Endothelial cell of umbilical vein (primary cell): ENCODE results near the gene INHBB. TPM values are rescaled to one million over a fixed set of nuclear protein-coding genes. Genes with fewer than 3 reads are reported as not detected.

Experiments used
- BruUV-seq: library from RNA; stranded (reverse); fragments of 400-500 nt; replicated peaks from 2 replicates; lab custom pipeline; 2021; lab: Mats Ljungman, UMichigan
- CTCF ChIA-PET: fragments of 300-600, 350-600 bp; sonication (Branson Sonifier 250); formaldehyde crosslinking; loops from one replicate; lab custom pipeline; 2021; ENCODE audit warnings: antibody characterized with exemption, inconsistent platforms; lab: Charles Lee
- POLR2A ChIA-PET: fragments of 300-600, 350-600 bp; sonication (Branson Sonifier 250); formaldehyde crosslinking; loops from one replicate; lab custom pipeline; 2021; ENCODE audit warnings: antibody characterized with exemption, inconsistent platforms; lab: Charles Lee
- DNase-seq: peaks from one replicate; pipeline ENCODE4 v3.0.0-alpha.2; 2011; ENCODE audit warnings: low read depth, low spot score
- FAIRE-seq: peaks from 2 replicates; lab custom pipeline; 2011; peaks lifted over from hg19 to GRCh38; lab: Jason Lieb, UNC
- H2AFZ ChIP-seq: 2 replicates; pipeline ENCODE4 v1.6.0; 2012; ENCODE audit warnings: low read depth, low read length, control low read depth, inconsistent platforms
- H3K27ac ChIP-seq: 2 replicates; pipeline ENCODE4 v1.5.1; 2011; ENCODE audit warnings: low read depth, mild to moderate bottlenecking, control low read depth, low read length, moderate library complexity; ENCODE audit not compliant: insufficient read depth
- H3K27me3 ChIP-seq, 2 experiments: 2 replicates each; pipeline versions ENCODE4 v1.6.0 to v1.6.1; 2011; ENCODE audit warnings: low read length in 2 of 2, mixed read lengths in 1 of 2; ENCODE audit not compliant: control insufficient read depth in 2 of 2, insufficient read depth in 2 of 2
- H3K36me3 ChIP-seq, 2 experiments: 2 replicates in 1 of 2; 3 replicates in 1 of 2; pipeline ENCODE4 v1.5.1; 2011; ENCODE audit warnings: low read length in 2 of 2, mild to moderate bottlenecking in 1 of 2, moderate library complexity in 1 of 2; ENCODE audit not compliant: control insufficient read depth in 2 of 2, insufficient read depth in 2 of 2; ENCODE audit errors: extremely low read depth in 1 of 2
- H3K4me1 ChIP-seq: 3 replicates; pipeline ENCODE4 v1.5.1; 2011; ENCODE audit warnings: mild to moderate bottlenecking, low read length; ENCODE audit not compliant: control insufficient read depth, insufficient read depth; ENCODE audit errors: extremely low read depth
- H3K4me2 ChIP-seq: 2 replicates; pipeline ENCODE4 v1.6.1; 2011; ENCODE audit warnings: low read length, control low read depth, mixed read lengths; ENCODE audit not compliant: insufficient read depth
- H3K4me3 ChIP-seq, 3 experiments: fragments of 200-600 bp in 1 of 3; sonication (generic), shearing (Covaris generic) in 1 of 3; replicated peaks in 1 of 3; 2 replicates each; pipeline ENCODE4 v1.5.1; 2011 to 2016; ENCODE audit warnings: control low read depth in 3 of 3, low read length in 3 of 3, mild to moderate bottlenecking in 2 of 3, inconsistent platforms in 1 of 3, low read depth in 1 of 3, moderate library complexity in 1 of 3; ENCODE audit not compliant: insufficient read depth in 1 of 3
- H3K79me2 ChIP-seq: 2 replicates; pipeline ENCODE4 v1.6.0; 2012; ENCODE audit warnings: low read length, inconsistent platforms; ENCODE audit not compliant: control insufficient read depth, insufficient read depth
- H3K9ac ChIP-seq: replicated peaks from 2 replicates; pipeline ENCODE3; 2011; ENCODE audit warnings: low read length, control low read depth; ENCODE audit not compliant: insufficient read depth; ENCODE audit errors: extremely low read depth
- H3K9me1 ChIP-seq: replicated peaks from 3 replicates; pipeline ENCODE4 v1.6.0; 2011; ENCODE audit warnings: mild to moderate bottlenecking, low read length; ENCODE audit not compliant: control insufficient read depth, insufficient read depth; ENCODE audit errors: extremely low read depth
- H3K9me3 ChIP-seq: replicated peaks from 2 replicates; pipeline ENCODE4 v1.5.1; 2012; ENCODE audit warnings: low read length, inconsistent platforms; ENCODE audit not compliant: control insufficient read depth, insufficient read depth
- H4K20me1 ChIP-seq: replicated peaks from 2 replicates; pipeline ENCODE3; 2011; ENCODE audit warnings: mild to moderate bottlenecking, low read length; ENCODE audit not compliant: control insufficient read depth, insufficient read depth; ENCODE audit errors: extremely low read depth
- GATA2 ChIP-seq: IDR thresholded peaks from 2 replicates; pipeline ENCODE4 v1.7.0; 2011; ENCODE audit warnings: low read depth, mild to moderate bottlenecking, moderate library complexity, mixed read lengths, low read length; ENCODE audit not compliant: insufficient read length, insufficient read depth
- JUN ChIP-seq: IDR thresholded peaks from 2 replicates; pipeline ENCODE4 v1.6.1; 2011; ENCODE audit warnings: borderline replicate concordance, low read depth; ENCODE audit not compliant: insufficient read length, insufficient read depth
- POLR2A ChIP-seq: IDR thresholded peaks from 2 replicates; pipeline ENCODE4 v1.6.1; 2012; ENCODE audit warnings: low read depth, mild to moderate bottlenecking, control low read depth, low read length
- POLR2AphosphoS5 ChIP-seq: IDR thresholded peaks from 2 replicates; pipeline ENCODE4 v1.6.1; 2012; ENCODE audit warnings: low read depth, mild to moderate bottlenecking, control low read depth, low read length, moderate library complexity; ENCODE audit not compliant: insufficient read depth
- dilution Hi-C: fragments of 300-500 bp; cut with MboI; formaldehyde crosslinking; loops from one replicate; pipeline ENCODE4 v1.15.0; 2019; ENCODE audit warnings: low sequenced_read_pairs; ENCODE audit not compliant: extremely low pct_ligation_motif_present
- intact Hi-C: fragments of 100-400 bp; cut with micrococcal nuclease; formaldehyde crosslinking; loops from one replicate; pipeline ENCODE4 v1.10.0; 2022
- polyA plus RNA-seq, 4 experiments: library from polyadenylated mRNA; depleted of rRNA in 3 of 4; stranded (reverse) in 3 of 4; unstranded in 1 of 4; fragments of >200 nt; gene quantifications; 2 replicates each; pipeline versions ENCODE4 v1.2.1 to v1.2.3, GENCODE V29; 2011 to 2012; ENCODE audit warnings: missing spikeins in 1 of 4
- total RNA-seq: library from RNA; stranded (reverse); gene quantifications from 2 replicates; pipeline ENCODE4 v1.2.3, GENCODE V29; 2021
- TF ChIP-seq, protein P1 (sequence below): IDR thresholded peaks from 2 replicates; pipeline ENCODE4 v1.6.1; 2011; ENCODE audit not compliant: insufficient read depth, insufficient read length
- TF ChIP-seq, protein P2 (sequence below), 2 donors: IDR thresholded peaks; 1 replicate in 1 of 2; 2 replicates in 1 of 2; pipeline ENCODE4 v1.5.1; 2011; ENCODE audit warnings: low read length in 2 of 2, mild to moderate bottlenecking in 2 of 2, moderate library complexity in 2 of 2, control low read depth in 1 of 2, inconsistent platforms in 1 of 2, low read depth in 1 of 2; ENCODE audit not compliant: insufficient read depth in 1 of 2; ENCODE audit errors: extremely low read depth in 1 of 2

Gene INHBB
- total and polyA plus RNA-seq, 2 donors (not counting 3 experiments of a cell fraction or from before 2014, with no cell fraction given), result 0.11 to 1.8 TPM

- ChIA-PET CTCF (interaction anchor here (0.6 to 5.0 kb wide), 66 partner anchors 8 to 767 kb away, joined by 3 to 71 read pairs (median 5); partner anchors contain the start of genes EPB41L5, RALB and TMEM185B), POLR2A (interaction anchor here (0.7 kb wide), 1 partner anchor 23 kb away, joined by 3 read pairs; no protein-coding TSS in a partner anchor)
- Histone ChIP-seq H3K9me3 (no peaks in the 10 kb centered on the region), H3K4me2 (peak overlapping the region; percentile 80), H2AFZ (peak overlapping the region; percentile 92), H3K27ac (no peak overlapping the region), H3K9ac (peak overlapping the region; percentile 19), H3K79me2 (no peaks in the 10 kb centered on the region), H3K4me3 (peak overlapping the region; percentile 27 to 71 (median 57)), H3K4me1 (peaks cover 16% of the 10 kb centered on the region), H3K36me3 (no peaks in the 10 kb centered on the region), H4K20me1 (no peaks in the 10 kb centered on the region), H3K27me3 (no peaks in the 10 kb centered on the region), H3K9me1 (no peaks in the 10 kb centered on the region)
- intact Hi-C loops, result loop anchor here (1.0 to 10.0 kb wide), 12 partner anchors 56 to 610 kb away; partner anchors contain the start of genes EPB41L5, PTPN4 and TMEM185B
- TF ChIP-seq POLR2AphosphoS5, result no peak
- no peak for TF ChIP-seq JUN
- peak; percentile 16 for TF ChIP-seq POLR2A
- no peak for TF ChIP-seq GATA2
- TF ChIP-seq, protein P1, sequence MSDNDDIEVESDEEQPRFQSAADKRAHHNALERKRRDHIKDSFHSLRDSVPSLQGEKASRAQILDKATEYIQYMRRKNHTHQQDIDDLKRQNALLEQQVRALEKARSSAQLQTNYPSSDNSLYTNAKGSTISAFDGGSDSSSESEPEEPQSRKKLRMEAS, result no peak
- TF ChIP-seq, protein P2, sequence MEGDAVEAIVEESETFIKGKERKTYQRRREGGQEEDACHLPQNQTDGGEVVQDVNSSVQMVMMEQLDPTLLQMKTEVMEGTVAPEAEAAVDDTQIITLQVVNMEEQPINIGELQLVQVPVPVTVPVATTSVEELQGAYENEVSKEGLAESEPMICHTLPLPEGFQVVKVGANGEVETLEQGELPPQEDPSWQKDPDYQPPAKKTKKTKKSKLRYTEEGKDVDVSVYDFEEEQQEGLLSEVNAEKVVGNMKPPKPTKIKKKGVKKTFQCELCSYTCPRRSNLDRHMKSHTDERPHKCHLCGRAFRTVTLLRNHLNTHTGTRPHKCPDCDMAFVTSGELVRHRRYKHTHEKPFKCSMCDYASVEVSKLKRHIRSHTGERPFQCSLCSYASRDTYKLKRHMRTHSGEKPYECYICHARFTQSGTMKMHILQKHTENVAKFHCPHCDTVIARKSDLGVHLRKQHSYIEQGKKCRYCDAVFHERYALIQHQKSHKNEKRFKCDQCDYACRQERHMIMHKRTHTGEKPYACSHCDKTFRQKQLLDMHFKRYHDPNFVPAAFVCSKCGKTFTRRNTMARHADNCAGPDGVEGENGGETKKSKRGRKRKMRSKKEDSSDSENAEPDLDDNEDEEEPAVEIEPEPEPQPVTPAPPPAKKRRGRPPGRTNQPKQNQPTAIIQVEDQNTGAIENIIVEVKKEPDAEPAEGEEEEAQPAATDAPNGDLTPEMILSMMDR (IDR thresholded peaks at IDR 0.05; ENCODE audit: extremely low read depth in 1 of 2, insufficient read depth in 1 of 2, low read depth in 1 of 2, low read length in 2 of 2), result peak; percentile 86 to 91
- no TSS peak for BruUV-seq
- DNase-seq (peak; percentile 90), FAIRE-seq (peak; percentile 94)
- dilution Hi-C loops, result no loop called here
These were observed 32.9 kb upstream of the INHBB start for GRCh38 chr2:120312860-120313694.
